Activated CD4-positive, alpha-beta T cell treated with anti-CD3 and anti-CD28 coated beads, Interleukin-2, amount 10 ng/mL, durations not matched to agents 24 days and 14 days (primary cell): ENCODE results near the gene SDHAF2. TPM values are rescaled to one million over a fixed set of nuclear protein-coding genes. Genes with fewer than 3 reads are reported as not detected.
"Not testable (repeated sequence)": the region's sequence is repeated elsewhere in the genome, so short reads cannot be mapped to it uniquely, and the experiment has no call there.

ENCODE experiments used
- DNase-seq: peaks from one replicate; pipeline ENCODE4 v3.0.0; 2022
- H3K27ac Mint-ChIP-seq: one replicate; pipeline ENCODE4 v1.8.0; 2022; ENCODE audit warnings: mild to moderate bottlenecking, mixed read lengths
- H3K27me3 Mint-ChIP-seq: one replicate; pipeline ENCODE4 v1.8.0; 2022; ENCODE audit warnings: mixed read lengths
- H3K36me3 Mint-ChIP-seq: one replicate; pipeline ENCODE4 v1.8.0; 2022; ENCODE audit warnings: low read depth, mild to moderate bottlenecking, mixed read lengths
- H3K4me1 Mint-ChIP-seq: one replicate; pipeline ENCODE4 v1.8.0; 2021; ENCODE audit warnings: mixed read lengths
- H3K4me3 Mint-ChIP-seq: one replicate; pipeline ENCODE4 v1.8.0; 2022; ENCODE audit warnings: mild to moderate bottlenecking, moderate library complexity, mixed read lengths
- H3K9me3 Mint-ChIP-seq: one replicate; pipeline ENCODE4 v1.8.0; 2021; ENCODE audit warnings: mixed read lengths
- intact Hi-C: fragments of 100-400 bp; cut with micrococcal nuclease; formaldehyde crosslinking; loops from one replicate; pipeline ENCODE4 v1.15.1; 2023
- total RNA-seq: library from RNA; stranded (reverse); gene quantifications from 2 replicates; pipeline ENCODE4 v1.2.3, GENCODE V29; 2022

The SDHAF2 gene
- total RNA-seq, 1 donor from 2014 or later, result 46.0 TPM

DNA sequence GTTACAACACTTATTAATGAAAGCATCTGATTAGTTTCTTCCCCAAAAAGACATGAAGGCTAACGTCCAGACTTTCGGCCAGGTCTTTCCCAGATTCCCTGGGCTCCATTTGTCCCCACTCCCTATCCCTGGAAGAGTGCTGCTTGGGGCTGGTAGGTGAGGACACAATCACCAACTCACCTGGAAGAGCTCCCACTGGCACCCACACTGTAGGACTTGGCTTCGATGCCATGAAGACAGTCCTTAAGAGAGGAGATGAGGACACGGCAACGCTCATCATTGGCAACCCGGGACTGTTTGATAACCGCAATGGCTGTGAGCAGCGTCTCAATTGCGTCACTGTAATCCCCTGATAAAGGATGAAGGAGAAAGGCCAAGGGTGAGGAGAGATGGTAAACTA, 18.3 kb upstream of the SDHAF2 start:
- Mint-ChIP-seq H3K4me3 (no peak overlapping the region), H3K27ac (no peak overlapping the region), H3K36me3 (peaks cover 77% of the 10 kb centered on the region), H3K27me3 (no peaks in the 10 kb centered on the region), H3K4me1 (peaks cover 18% of the 10 kb centered on the region), H3K9me3 (no peaks in the 10 kb centered on the region)
- DNase-seq, result no peak
- intact Hi-C loops, result no loop called here

DNA sequence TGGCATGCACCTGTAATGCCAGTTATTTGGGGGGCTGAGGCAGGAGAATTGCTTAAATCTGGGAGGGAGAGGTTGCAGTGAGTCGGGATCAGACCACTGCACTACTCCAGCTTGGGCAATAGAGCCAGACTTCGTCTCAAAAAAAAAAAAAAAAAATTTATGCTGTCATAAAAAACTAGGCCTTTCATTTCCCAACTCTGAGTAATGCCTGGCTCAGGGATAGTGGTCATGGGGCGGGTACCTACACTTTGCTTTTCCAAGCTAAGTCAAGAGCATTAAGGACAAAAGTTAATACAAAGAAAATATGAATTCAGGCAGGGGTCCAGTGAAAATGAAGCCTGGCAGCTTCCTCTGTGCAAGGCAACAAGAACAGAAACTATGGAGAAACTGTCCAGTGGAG, 16.4 kb upstream of the SDHAF2 start:
- Mint-ChIP-seq H3K27me3 (no peaks in the 10 kb centered on the region), H3K9me3 (no peaks in the 10 kb centered on the region), H3K4me3 (no peak overlapping the region), H3K4me1 (peaks cover 29% of the 10 kb centered on the region), H3K27ac (no peak overlapping the region), H3K36me3 (peaks cover 79% of the 10 kb centered on the region)
- intact Hi-C loops, result no loop called here
- DNase-seq, result no peak

DNA sequence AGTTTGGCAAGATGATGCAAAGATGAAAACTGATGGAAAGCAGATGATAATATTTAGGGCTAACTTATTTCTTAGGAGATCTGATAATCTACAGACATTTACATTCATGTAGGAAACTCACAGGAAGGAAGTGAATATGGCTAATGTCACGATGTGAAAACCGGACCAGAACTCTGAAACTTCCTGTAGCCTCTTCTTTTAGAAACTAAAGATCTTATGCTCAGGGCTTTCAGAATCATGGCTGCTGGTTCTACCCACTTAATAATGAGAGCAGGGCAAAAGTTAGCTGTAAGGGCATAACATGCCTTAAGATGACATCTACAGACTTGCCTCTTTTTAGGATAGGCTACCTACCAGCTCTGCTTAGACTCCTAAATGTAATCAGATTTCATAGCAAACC, 15.4 kb upstream of the SDHAF2 start:
- Mint-ChIP-seq H3K9me3 (no peaks in the 10 kb centered on the region), H3K4me3 (no peak overlapping the region), H3K27ac (peak overlapping the region; percentile 66), H3K36me3 (peaks cover 79% of the 10 kb centered on the region), H3K4me1 (peaks cover 33% of the 10 kb centered on the region), H3K27me3 (no peaks in the 10 kb centered on the region)
- intact Hi-C loops, result no loop called here
- no peak for DNase-seq

DNA sequence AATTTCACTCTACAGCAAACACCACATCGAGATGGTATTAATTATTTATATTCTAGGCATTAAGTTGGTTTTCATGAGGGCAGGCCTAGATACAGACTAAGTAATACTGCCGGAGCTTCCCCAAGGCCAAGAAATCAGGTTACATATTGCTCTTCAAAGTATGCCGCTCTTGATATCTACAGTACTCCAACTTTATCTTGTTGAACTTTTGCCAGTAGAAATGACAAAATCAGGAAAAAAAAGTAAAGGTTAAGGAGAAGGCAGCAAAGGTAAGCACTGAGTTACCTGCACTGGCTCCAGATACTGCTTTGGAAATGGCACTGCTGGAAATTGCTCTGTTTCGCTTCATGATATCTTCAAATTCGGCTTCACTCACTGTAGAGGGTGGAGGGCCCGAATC, 14.5 kb upstream of the SDHAF2 start:
- H3K36me3 Mint-ChIP-seq, result peaks cover 82% of the 10 kb centered on the region
- no peak overlapping the region for H3K27ac Mint-ChIP-seq

DNA sequence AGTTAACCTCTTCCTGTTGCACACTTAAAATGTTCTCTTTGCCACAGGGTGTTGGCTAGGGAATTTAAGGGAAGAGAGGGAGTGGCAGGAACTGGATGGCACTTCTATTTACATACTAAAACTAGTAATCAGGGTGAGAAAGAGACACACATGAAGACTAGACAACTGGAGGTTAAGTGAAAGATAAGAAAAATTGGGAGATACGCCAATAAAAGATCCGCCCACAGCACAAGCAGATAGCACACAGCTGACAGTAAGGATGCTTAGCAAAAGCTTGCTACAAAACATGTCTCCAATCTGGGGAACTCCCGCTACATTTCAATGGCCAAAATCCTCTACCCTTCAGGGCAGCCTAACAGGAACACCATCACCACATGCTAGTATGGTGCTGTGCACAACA, 13.0 kb upstream of the SDHAF2 start:
- Mint-ChIP-seq H3K4me3 (no peak overlapping the region), H3K4me1 (peaks cover 44% of the 10 kb centered on the region), H3K9me3 (no peaks in the 10 kb centered on the region), H3K27ac (peak overlapping the region; percentile 11), H3K27me3 (no peaks in the 10 kb centered on the region), H3K36me3 (peaks cover 82% of the 10 kb centered on the region)
- no peak for DNase-seq
- intact Hi-C loops, result no loop called here

More for the DNA sequence above, 14.5 kb upstream of the SDHAF2 start:
- Mint-ChIP-seq H3K9me3 (no peaks in the 10 kb centered on the region), H3K4me1 (peaks cover 39% of the 10 kb centered on the region), H3K27me3 (no peaks in the 10 kb centered on the region), H3K4me3 (no peak overlapping the region)
- no peak for DNase-seq
- intact Hi-C loops, result no loop called here

DNA sequence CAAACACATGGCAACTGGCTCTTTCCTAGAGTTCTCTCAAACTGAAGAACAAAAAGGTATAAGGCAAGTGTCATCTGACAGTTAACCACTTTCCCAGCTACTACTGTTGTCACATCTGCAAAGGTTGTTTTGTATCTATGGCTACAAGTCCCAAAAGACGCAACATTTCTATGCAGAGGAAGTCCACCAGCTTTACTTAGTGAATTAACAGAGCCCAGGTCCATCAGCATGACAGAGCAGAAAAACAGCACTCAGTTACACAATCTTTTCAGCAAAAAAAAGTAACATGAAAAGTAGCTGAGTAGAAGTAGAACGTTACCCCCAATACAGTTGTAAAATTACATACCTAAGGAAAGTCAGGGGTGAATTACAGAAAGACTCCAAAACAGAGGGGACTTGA, 12.3 kb upstream of the SDHAF2 start:
- Mint-ChIP-seq H3K4me1 (peaks cover 47% of the 10 kb centered on the region), H3K9me3 (no peaks in the 10 kb centered on the region), H3K4me3 (no peak overlapping the region), H3K36me3 (peaks cover 86% of the 10 kb centered on the region), H3K27ac (peak overlapping the region; percentile 30), H3K27me3 (no peaks in the 10 kb centered on the region)
- no peak for DNase-seq
- intact Hi-C loops, result no loop called here

DNA sequence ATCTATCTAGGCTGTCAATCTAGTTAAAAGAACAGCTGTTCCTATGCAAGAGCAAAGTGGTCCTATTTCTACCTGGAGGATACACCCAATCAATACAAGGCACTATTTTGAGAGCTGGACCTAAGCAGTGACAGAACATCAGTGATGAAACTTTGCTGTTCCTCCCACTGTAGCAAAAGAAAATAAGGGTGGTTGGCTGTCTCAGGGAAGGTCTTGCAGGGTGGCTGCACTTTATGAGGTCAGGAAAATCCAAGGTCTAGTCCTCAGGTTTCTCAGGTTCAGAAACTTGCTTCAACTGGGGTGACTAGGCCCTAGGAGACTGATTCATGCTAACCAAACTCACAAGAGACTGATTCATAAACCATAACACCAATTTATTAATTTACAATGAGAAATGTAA, 11.8 kb upstream of the SDHAF2 start:
- Mint-ChIP-seq H3K9me3 (no peaks in the 10 kb centered on the region), H3K4me1 (peaks cover 47% of the 10 kb centered on the region), H3K27me3 (no peaks in the 10 kb centered on the region), H3K27ac (peak overlapping the region; percentile 30), H3K36me3 (peaks cover 85% of the 10 kb centered on the region), H3K4me3 (no peak overlapping the region)
- intact Hi-C loops, result no loop called here
- DNase-seq, result no peak

DNA sequence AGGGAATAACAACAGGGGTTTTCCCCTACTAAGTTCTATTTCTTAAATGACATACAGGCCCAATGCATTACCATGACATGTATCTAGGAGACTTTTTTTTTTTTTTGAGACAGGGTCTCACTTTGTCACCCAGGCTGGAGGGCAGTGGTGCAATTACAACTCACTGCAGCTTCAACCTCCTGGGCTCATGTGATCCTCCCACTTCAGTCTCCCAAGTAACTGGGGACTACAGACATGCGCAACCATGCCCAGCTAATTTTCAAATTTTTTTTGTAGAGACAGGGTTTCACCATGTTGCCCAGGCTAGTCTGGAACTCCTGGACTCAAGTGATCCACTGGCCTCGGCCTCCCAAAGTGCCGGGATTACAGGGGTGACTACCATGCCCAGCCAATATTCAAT, 7.7 kb upstream of the SDHAF2 start:
- H3K36me3 Mint-ChIP-seq, result peaks cover 88% of the 10 kb centered on the region
- H3K4me1 Mint-ChIP-seq, result peaks cover 43% of the 10 kb centered on the region
- no peak overlapping the region for H3K4me3 Mint-ChIP-seq
- H3K27ac Mint-ChIP-seq, result no peak overlapping the region
- no peak for DNase-seq
- intact Hi-C loops, result no loop called here
- no peaks in the 10 kb centered on the region for H3K9me3 Mint-ChIP-seq
- H3K27me3 Mint-ChIP-seq, result no peaks in the 10 kb centered on the region

DNA sequence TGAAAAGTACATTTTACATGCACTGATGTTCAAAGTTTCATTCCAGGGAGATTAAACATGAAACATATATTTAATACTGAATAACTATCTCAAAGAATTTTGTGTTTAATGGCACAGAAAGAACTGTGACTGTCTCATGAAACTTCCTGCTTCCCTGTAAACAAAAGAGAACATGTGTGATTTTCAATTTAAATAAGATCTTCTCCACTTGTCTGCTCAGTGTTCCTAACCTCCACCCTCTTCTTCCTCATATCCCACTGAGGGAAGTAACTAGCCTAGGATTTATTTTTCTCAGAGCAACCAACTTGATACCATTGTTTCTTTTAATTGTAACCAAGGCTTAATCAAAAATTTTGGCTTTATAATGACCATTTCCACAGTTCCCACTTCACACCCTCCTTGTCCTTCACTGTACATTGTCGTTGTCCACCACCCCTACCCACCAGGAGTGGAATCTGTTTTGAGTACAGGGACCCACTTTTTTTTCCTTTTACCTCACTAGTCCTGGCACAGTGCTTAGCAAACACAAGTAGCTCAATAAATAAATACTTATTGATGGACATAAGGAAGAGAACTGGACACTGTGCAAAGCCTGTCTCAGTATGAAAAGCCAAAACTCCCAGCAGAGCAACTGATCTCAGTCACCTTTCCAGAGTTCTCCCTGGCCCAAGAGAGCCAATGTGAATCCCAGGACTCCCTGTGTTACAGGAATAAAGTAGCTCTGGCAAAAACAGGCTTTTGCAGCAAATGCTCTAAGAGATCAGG, 4.4 kb upstream of the SDHAF2 start:
- Mint-ChIP-seq H3K36me3 (peaks cover 75% of the 10 kb centered on the region), H3K4me1 (peaks cover 38% of the 10 kb centered on the region), H3K9me3 (no peaks in the 10 kb centered on the region), H3K4me3 (peak overlapping the region; percentile 30), H3K27me3 (no peaks in the 10 kb centered on the region), H3K27ac (no peak overlapping the region)
- intact Hi-C loops, result loop anchor here (5.0 kb wide), 1 partner anchor 1247 kb away; the partner anchor contains the start of genes LBHD1 and UQCC3
- DNase-seq, result no peak

DNA sequence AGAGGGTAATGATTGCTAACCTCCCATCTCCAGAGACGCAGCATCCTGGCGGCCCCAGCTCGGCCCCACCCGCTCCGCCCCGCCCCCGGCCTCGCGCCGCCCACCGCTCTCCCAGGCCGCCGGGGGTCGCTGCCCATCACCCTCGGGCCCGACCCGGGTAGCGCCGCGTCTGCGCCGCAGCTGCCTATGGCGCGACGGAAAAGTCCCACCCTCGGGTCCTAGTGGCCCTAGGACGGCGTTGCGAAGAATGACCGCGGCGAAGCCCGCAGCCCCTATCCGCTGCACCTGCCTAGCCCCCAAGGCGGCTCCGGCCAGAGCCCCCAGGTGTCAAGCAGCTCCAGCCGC, 606 bp upstream of the SDHAF2 start:
- Mint-ChIP-seq H3K4me1 (peaks cover 46% of the 10 kb centered on the region), H3K4me3 (peak overlapping the region; percentile 97), H3K27me3 (no peaks in the 10 kb centered on the region), H3K27ac (peak overlapping the region; percentile 98), H3K9me3 (no peaks in the 10 kb centered on the region), H3K36me3 (peaks cover 58% of the 10 kb centered on the region)
- intact Hi-C loops, result loop anchor here (1.0 to 5.0 kb wide), 3 partner anchors 67 to 1243 kb away; partner anchors contain the start of genes DDB1, LBHD1, TKFC and TMEM138
- peak; percentile 92 for DNase-seq

DNA sequence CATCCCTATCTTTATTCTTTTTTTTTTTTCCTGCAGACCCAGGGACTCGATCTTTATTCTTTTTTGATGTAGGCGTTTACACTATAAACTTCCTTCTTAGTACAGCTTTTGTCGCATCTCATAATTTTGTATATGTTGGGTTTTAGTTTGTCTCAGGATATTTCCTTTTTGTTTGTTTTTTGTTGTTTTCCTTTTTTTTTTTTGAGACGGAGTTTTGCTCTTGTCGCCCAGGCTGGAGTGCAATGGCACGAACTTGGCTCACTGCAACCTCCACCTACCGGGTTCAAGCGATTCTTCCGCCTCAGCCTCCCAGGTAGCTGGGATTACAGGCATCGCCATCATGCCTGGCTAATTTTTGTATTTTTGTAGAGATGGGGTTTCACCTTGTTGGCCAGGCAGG, 915 bp downstream of the SDHAF2 start:
- intact Hi-C loops, result loop anchor here (10.0 kb wide), 1 partner anchor 394 kb away; the partner anchor contains the start of gene FADS2
- H3K4me1 Mint-ChIP-seq, result peaks cover 42% of the 10 kb centered on the region

DNA sequence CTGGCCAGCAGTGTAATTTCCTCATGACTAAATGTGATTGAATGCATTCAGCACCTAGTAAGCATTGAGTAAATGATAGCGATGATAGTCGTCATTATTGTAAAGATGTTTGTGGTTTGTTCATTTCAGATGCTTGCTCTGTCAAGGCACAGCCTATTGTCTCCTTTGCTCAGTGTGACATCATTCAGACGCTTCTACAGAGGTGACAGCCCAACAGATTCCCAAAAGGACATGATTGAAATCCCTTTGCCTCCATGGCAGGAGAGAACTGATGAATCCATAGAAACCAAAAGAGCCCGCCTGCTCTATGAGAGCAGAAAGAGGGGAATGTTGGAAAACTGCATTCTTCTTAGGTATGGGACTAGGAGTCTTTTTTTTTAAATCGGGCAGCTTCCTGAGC, 7.6 kb downstream of the SDHAF2 start:
- H3K9me3 Mint-ChIP-seq, result no peaks in the 10 kb centered on the region
- H3K27me3 Mint-ChIP-seq, result no peaks in the 10 kb centered on the region
- H3K36me3 Mint-ChIP-seq, result peaks cover 59% of the 10 kb centered on the region
- H3K4me1 Mint-ChIP-seq, result peaks cover 19% of the 10 kb centered on the region
- DNase-seq, result no peak
- intact Hi-C loops, result loop anchor here (10.0 kb wide), 1 partner anchor 387 kb away; the partner anchor contains the start of gene FADS2
- H3K27ac Mint-ChIP-seq, result no peak overlapping the region
- H3K4me3 Mint-ChIP-seq, result no peak overlapping the region

More for the DNA sequence above, 915 bp downstream of the SDHAF2 start:
- DNase-seq, H3K9me3 Mint-ChIP-seq, H3K27me3 Mint-ChIP-seq: not testable (repeated sequence)
- peak overlapping the region; percentile 98 for H3K27ac Mint-ChIP-seq
- H3K4me3 Mint-ChIP-seq, result peak overlapping the region; percentile 97
- H3K36me3 Mint-ChIP-seq, result peaks cover 52% of the 10 kb centered on the region

DNA sequence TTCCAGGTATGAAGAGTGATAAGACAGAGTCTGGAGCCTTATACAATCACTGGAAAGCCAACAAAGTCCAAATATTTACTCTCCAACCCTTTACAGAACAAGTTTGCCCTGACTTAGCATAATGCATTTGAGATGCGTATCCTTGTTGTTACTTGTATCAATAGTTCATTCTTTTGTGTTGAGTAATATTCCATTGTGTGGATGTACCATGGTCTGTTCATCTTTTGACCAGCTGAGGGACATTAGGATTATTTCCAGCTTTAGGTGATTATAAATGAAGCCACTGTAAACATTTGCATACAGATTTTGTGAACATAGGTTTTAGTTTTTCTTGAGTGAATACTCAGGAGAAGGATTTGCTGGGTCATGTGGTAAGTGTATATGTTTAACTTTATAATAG, 9.7 kb downstream of the SDHAF2 start:
- Mint-ChIP-seq H3K36me3 (peaks cover 58% of the 10 kb centered on the region), H3K27me3 (no peaks in the 10 kb centered on the region), H3K4me3 (no peak overlapping the region), H3K27ac (no peak overlapping the region), H3K9me3 (no peaks in the 10 kb centered on the region), H3K4me1 (peaks cover 17% of the 10 kb centered on the region)
- intact Hi-C loops, result loop anchor here (10.0 kb wide), 1 partner anchor 385 kb away; the partner anchor contains the start of gene FADS2
- no peak for DNase-seq

DNA sequence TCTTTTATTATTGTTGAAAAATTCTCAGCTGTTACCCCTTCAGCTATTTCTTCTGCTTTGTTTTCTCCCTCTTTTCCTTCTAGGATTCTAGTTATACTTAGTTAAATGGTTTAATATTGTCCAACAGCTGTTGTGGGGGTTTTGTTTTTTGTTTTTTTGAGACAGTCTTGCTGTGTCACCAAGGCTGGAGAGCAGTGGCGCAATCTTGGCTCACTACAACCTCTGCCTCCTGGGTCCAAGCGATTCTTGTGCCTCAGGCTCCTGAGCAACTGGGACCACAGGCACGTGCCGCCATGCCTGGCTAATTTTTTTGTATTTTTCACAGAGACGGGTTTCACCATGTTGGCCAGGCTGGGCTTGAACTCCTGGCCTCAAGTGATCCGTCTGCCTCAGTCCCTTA, 12.7 kb downstream of the SDHAF2 start:
- H3K27me3 Mint-ChIP-seq, result no peaks in the 10 kb centered on the region
- peaks cover 57% of the 10 kb centered on the region for H3K36me3 Mint-ChIP-seq
- no peaks in the 10 kb centered on the region for H3K9me3 Mint-ChIP-seq
- H3K27ac Mint-ChIP-seq, result peak overlapping the region; percentile 46
- intact Hi-C loops, result no loop called here
- DNase-seq, result no peak
- peaks cover 17% of the 10 kb centered on the region for H3K4me1 Mint-ChIP-seq
- no peak overlapping the region for H3K4me3 Mint-ChIP-seq
